VCaP (cell line): Measurements from ENCODE around the gene MICALL2.

Experiments
- H3K27ac ChIP-seq: fragments of 450-650 bp; 2 replicates; pipeline ENCODE4 v1.5.1; 2017
- TF ChIP-seq, protein P1 (sequence below): fragments of 450-650 bp; conservative IDR thresholded peaks from 2 replicates; pipeline ENCODE4 v1.5.1; 2017; ENCODE audit warnings: mild to moderate bottlenecking, moderate library complexity

The MICALL2 gene

DNA sequence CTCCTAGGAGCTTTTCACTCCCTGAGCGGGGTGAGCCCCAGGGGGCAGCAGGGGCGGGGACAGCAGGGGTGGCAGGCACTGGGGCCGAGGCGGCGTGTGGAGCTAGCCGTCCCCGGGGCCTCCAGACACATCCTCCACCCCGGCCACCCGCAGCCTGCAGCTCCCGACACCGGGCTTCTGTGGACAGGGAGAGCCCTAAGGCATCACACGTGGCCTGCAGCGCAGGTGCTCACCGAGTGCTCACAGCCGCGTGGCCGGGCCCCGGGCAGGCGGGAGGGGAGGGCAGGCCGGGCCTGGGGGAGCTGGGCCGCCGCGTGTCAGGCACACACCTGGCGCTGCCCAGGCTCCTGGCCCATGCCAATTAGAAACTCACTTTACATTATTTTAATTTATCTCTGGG lies 51.4 kb downstream of the MICALL2 start:
- H3K27ac ChIP-seq, result no peak overlapping the region

DNA sequence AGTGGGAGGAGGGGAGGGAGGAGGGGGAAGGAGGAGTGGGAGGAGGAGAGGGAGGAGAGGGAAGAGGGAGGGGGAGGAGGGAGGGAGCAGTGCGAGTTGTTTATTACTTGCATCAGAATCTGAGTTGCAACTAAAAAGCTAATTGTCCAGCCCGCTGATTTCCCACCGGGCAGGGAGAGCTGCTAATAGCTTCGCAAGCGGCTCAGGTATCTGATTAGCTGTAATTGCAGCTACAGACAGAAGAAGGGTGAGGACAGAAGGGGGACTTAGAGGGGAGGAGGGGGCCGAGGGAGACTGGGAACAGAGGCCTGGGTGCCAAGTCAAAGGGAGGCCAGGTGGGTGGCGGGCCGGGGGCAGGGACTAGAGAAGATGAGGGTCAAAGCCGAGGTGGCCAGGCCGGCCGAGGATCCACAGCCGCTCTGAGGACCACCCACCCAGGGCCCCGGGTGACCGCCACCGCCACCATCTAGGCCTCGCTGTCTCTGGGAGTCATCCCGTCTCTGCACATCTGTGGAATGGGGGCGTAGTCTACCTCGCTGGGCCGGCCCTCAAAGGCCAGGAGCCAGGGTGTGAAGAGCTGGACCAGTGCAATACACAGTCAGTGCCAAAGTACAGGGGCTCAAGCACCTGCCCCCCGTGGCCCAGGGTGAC lies 54.2 kb downstream of the MICALL2 start:
- TF ChIP-seq, protein P1, sequence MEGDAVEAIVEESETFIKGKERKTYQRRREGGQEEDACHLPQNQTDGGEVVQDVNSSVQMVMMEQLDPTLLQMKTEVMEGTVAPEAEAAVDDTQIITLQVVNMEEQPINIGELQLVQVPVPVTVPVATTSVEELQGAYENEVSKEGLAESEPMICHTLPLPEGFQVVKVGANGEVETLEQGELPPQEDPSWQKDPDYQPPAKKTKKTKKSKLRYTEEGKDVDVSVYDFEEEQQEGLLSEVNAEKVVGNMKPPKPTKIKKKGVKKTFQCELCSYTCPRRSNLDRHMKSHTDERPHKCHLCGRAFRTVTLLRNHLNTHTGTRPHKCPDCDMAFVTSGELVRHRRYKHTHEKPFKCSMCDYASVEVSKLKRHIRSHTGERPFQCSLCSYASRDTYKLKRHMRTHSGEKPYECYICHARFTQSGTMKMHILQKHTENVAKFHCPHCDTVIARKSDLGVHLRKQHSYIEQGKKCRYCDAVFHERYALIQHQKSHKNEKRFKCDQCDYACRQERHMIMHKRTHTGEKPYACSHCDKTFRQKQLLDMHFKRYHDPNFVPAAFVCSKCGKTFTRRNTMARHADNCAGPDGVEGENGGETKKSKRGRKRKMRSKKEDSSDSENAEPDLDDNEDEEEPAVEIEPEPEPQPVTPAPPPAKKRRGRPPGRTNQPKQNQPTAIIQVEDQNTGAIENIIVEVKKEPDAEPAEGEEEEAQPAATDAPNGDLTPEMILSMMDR, result no peak
- H3K27ac ChIP-seq, result no peak overlapping the region

More for the DNA sequence above, 51.4 kb downstream of the MICALL2 start:
- TF ChIP-seq, protein P1, result no peak

DNA sequence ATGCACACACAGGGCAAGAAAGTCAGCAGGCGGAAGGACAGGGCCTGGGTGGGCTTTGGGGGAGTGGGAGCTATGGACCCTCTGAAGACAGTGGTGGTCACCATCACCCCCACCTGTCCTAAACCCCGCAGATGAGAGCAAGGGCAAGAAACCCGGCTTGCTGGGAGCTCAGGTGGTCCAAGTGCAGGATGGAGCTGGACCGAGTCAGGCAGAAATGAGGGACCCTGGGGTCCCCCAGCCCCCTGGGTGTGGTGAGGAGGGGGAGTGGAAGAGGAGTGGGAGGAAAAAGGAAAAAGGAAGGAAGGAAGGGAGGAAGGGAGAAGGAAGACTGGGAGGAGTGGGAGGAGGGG lies 54.8 kb downstream of the MICALL2 start:
- H3K27ac ChIP-seq, result no peak overlapping the region
- TF ChIP-seq, protein P1, result no peak

DNA sequence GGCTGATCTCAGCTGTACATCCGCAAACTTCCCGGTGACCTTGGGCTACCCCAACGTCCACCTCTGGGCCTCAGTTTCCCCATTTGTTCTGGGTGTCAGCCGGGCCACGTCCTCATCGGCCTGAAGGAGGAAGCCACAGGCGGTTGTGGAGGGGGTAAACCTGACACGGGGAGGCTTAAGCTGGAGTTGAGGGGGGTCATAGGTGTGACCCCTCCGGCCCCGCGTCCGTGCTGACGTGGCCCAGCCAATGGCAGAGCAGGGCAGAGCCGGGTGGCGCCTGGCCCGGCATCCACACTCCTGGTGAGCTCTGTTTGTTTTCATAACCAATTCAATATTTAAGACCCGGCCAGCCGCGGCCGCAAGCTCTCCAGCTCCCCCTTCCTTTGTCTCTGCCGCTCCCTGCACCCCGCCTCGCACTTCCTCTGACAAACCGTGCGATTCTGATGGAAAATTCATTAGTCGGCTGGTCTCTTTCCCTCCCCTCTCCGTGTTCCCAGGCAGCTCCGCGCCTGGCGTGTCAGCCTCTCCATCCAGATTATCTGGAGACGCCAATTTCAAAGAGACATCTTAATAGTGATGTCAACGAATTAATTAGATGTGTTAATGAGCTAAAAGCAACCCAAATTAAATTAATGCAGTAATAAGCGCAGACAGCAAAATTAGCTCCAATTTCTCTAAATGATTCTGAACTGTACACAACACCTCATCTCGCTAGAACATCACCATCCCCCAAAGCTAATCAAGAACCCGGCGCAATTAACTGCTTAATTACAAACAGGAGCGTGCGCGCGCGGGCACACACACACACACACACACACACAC lies 55.4 kb downstream of the MICALL2 start:
- TF ChIP-seq, protein P1, result 0 out of 2 replicates have a peak, but pooled peaks have one; percentile 15
- no peak overlapping the region for H3K27ac ChIP-seq

DNA sequence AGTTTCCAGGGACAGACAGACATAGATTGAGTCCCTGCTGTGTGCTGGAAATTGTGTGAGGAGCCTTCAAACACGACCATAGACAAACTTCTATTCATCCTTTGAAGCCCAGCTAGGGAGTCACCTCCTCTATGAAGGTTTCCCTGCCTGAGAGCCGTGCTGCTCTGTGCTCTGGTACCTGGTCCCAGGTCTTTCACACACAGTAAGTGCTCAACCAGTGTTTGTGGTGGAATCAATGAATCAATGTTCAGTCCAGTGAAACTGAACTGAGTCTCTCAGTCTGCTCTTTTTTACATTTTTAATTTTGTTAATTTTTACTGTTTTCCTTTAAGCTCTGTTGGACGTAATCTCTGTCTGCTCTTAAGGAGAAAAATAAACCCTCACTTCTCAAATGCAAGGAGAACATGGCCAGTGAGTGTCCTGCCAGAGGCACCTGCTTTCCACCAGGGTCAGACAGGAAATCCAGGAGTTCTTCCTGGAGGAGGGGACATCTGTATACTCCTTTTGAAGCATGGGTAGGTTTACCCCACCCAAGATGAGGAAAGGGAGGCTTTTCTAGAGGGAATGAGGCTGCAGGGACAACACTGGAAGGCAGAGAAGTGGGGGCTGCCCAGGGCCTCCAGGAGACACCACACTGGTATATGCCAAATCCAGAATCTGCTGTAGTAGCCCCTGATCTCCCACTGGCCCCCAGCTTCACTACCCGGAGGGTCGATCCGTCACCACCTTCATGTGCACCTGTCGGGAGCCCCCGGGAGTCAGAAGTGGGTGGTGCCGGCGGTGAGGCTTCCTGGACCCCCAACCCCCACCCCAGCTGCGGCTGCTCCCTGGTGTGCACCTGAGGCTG lies 56.3 kb downstream of the MICALL2 start:
- TF ChIP-seq, protein P1, result no peak

DNA sequence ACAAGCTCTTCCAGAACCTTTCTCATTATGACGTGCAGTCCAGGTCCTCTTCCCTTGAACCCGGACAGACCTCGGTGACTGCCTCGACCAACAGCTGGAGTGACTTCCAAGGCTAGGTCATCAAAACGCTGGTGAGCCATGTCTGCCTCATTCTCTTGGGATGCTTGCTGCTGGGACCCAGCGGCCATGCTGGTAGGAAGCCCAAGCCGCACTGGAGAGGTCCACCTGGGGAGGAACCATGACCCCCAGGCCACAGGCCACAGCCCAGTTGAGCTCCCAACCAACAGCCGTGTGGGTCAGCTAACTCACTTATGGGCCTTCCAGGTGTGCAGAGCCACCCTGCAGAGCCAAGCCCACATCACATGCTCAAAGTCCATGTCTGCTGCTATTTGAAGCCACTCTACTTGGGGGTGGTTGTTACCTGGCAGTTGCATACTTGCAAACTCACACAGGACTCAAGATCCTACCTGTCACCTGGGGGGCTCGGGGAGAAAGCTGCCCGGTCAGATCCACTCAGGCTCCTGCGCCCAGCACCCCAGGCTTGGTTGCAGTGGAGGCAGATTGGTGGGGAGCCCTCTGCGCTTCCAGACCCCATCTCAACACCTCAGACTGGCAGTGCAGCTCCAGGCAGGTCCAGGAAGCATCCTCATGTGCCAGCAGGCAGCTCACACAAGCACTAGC lies 57.0 kb downstream of the MICALL2 start:
- TF ChIP-seq, protein P1, result no peak
- no peak overlapping the region for H3K27ac ChIP-seq

More for the DNA sequence above, 56.3 kb downstream of the MICALL2 start:
- H3K27ac ChIP-seq, result no peak overlapping the region
